GM18867 (cell line): Measurements from ENCODE around the gene IMPDH2.

ENCODE experiments used
- ATAC-seq: cut with Tn5 transposase; IDR thresholded peaks from one replicate; pipeline ENCODE4 v1.9.1; 2021; ENCODE audit warnings: mild to moderate bottlenecking, moderate library complexity; ENCODE audit not compliant: unreplicated experiment

IMPDH2 gene

GRCh38 chr3:49028673-49029562 lies at the start of gene IMPDH2:
TSS of gene IMPDH2 (minus strand) at chr3:49029398. CDS start at chr3:49029350, 48 bp downstream.
- peak; percentile 89 for ATAC-seq

- ATAC-seq, result no peak
Observed at GRCh38 chr3:49076646-49077045, 47.4 kb upstream of the IMPDH2 start.

- no peak for ATAC-seq
Observed at GRCh38 chr3:49076116-49076515, 46.9 kb upstream of the IMPDH2 start.

GRCh38 chr3:49058011-49058410 lies 28.8 kb upstream of the IMPDH2 start:
- ATAC-seq, result no peak

GRCh38 chr3:49057268-49057667 lies 28.1 kb upstream of the IMPDH2 start:
- no peak for ATAC-seq

- no peak for ATAC-seq
Observed at GRCh38 chr3:49054344-49054862, 25.2 kb upstream of the IMPDH2 start.

- ATAC-seq, result no peak
Observed at GRCh38 chr3:49053543-49053942, 24.3 kb upstream of the IMPDH2 start.

- no peak for ATAC-seq
Observed at GRCh38 chr3:49035281-49035680, 6.1 kb upstream of the IMPDH2 start.

GRCh38 chr3:49034650-49035049 lies 5.5 kb upstream of the IMPDH2 start:
- no peak for ATAC-seq

GRCh38 chr3:49032646-49033304 lies 3.6 kb upstream of the IMPDH2 start:
- no peak for ATAC-seq

GRCh38 chr3:49030321-49030720 lies 1.1 kb upstream of the IMPDH2 start:
- ATAC-seq, result no peak

- ATAC-seq, result no peak
Observed at GRCh38 chr3:49029563-49029884, 326 bp upstream of the IMPDH2 start.

GRCh38 chr3:49028298-49028672 lies 913 bp downstream of the IMPDH2 start:
- ATAC-seq, result no peak

GRCh38 chr3:49027634-49028033 lies 1.6 kb downstream of the IMPDH2 start:
- ATAC-seq, result no peak

- ATAC-seq, result no peak
Observed at GRCh38 chr3:49026536-49026935, 2.7 kb downstream of the IMPDH2 start.

- ATAC-seq, result no peak
Observed at GRCh38 chr3:49025793-49026520, 3.2 kb downstream of the IMPDH2 start.

GRCh38 chr3:49025005-49025792 lies 4.0 kb downstream of the IMPDH2 start:
- ATAC-seq, result no peak

- no peak for ATAC-seq
Observed at GRCh38 chr3:49024449-49024848, 4.7 kb downstream of the IMPDH2 start.

GRCh38 chr3:49023775-49024174 lies 5.4 kb downstream of the IMPDH2 start:
- ATAC-seq, result no peak

- no peak for ATAC-seq
Observed at GRCh38 chr3:49022688-49023171, 6.5 kb downstream of the IMPDH2 start.
